Breast epithelium (tissue), 4 donors: ENCODE measurements around the gene SRPK1. TPM values are rescaled to one million over a fixed set of nuclear protein-coding genes. Genes with fewer than 3 reads are reported as not detected.

ENCODE experiments used
- DNase-seq, 2 donors: peaks; one replicate each; pipeline ENCODE4 v3.0.0-alpha.2; 2019; ENCODE audit warnings: low spot score in 2 of 2
- H3K27ac ChIP-seq, 2 donors: fragments of 200-600 bp; sonication (generic) in 1 of 2; one replicate each; pipeline ENCODE4 v1.5.1; 2016 to 2019; ENCODE audit warnings: mild to moderate bottlenecking in 1 of 2
- H3K27me3 ChIP-seq, 2 donors: fragments of 200-600 bp; sonication (generic) in 1 of 2; one replicate each; pipeline versions ENCODE4 v1.5.1 to v1.6.0; 2017 to 2019; ENCODE audit warnings: control low read depth in 1 of 2, mild to moderate bottlenecking in 1 of 2
- H3K36me3 ChIP-seq: fragments of 200-600 bp; one replicate; pipeline ENCODE4 v1.5.1; 2019
- H3K4me1 ChIP-seq, 2 donors: fragments of 200-600 bp; sonication (generic); one replicate each; pipeline ENCODE4 v1.5.1; 2016 to 2019; ENCODE audit warnings: control low read depth in 1 of 2
- H3K4me3 ChIP-seq, 3 donors: fragments of 200-600 bp; sonication (generic); 1 replicate in 2 of 3; 2 replicates in 1 of 3; pipeline ENCODE4 v1.5.1; 2016 to 2019; ENCODE audit warnings: mild to moderate bottlenecking in 3 of 3, moderate library complexity in 2 of 3
- H3K9me3 ChIP-seq, 2 donors: fragments of 200-600 bp; sonication (generic) in 1 of 2; one replicate each; pipeline ENCODE4 v1.5.1; 2016 to 2019; ENCODE audit warnings: control low read depth in 1 of 2
- CTCF ChIP-seq, 3 donors: fragments of 450-650 bp; IDR thresholded peaks; one replicate each; pipeline ENCODE4 v1.5.1; 2016 to 2017; ENCODE audit warnings: antibody characterized with exemption in 3 of 3, mild to moderate bottlenecking in 3 of 3, moderate library complexity in 3 of 3
- POLR2A ChIP-seq: fragments of 450-650 bp; IDR thresholded peaks from one replicate; pipeline ENCODE4 v1.6.1; 2016; ENCODE audit warnings: antibody characterized with exemption, mild to moderate bottlenecking, moderate library complexity
- POLR2AphosphoS5 ChIP-seq, 3 donors: sonication (generic); formaldehyde crosslinking; IDR thresholded peaks; one replicate each; pipeline ENCODE4 v1.6.1; 2017; ENCODE audit warnings: antibody characterized with exemption in 3 of 3
- intact Hi-C: fragments of 100-400 bp; cut with DNase I; formaldehyde crosslinking; loops from one replicate; pipeline ENCODE4 v1.15.1; 2023; ENCODE audit warnings: low total_unique reads
- total RNA-seq, 3 donors: library from RNA; depleted of rRNA; stranded (reverse); fragments of >200 nt; gene quantifications; one replicate each; pipeline ENCODE4 v1.1.0, GENCODE V29; 2016

SRPK1 gene
- total RNA-seq, 3 donors from 2014 or later = 29.1 to 77.7 (median 61.3) TPM

DNA sequence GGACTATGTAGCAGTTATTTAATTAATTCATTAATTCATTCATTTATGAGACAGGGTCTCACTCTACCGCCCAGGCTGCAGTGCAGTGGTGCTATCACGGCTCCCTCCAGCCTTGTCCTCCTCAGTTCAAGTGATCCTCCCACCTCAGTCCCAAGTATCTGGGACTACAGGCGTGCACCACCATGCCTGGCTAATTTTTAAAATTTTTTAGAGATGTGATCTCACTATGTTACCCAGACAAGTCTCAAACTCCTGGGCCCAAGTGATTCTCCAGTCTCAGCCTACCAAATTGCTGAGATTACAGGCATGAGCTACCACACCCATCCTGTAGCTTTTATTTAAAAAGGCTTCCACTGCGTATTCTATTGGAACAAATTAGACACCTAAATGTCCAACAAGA lies 23.4 kb downstream of the SRPK1 start:
- no peak overlapping the region for H3K4me3 ChIP-seq
- intact Hi-C loops = no loop called here
- TF ChIP-seq CTCF (IDR thresholded peaks at IDR 0.05) = no peak
- no peak for TF ChIP-seq POLR2A
- no peak for TF ChIP-seq POLR2AphosphoS5 (IDR thresholded peaks at IDR 0.05)
- no peaks in the 10 kb centered on the region for H3K9me3 ChIP-seq
- H3K36me3 ChIP-seq = no peaks in the 10 kb centered on the region
- DNase-seq = no peak
- no peaks in the 10 kb centered on the region for H3K27me3 ChIP-seq
- no peaks in the 10 kb centered on the region for H3K4me1 ChIP-seq
- no peak overlapping the region for H3K27ac ChIP-seq

DNA sequence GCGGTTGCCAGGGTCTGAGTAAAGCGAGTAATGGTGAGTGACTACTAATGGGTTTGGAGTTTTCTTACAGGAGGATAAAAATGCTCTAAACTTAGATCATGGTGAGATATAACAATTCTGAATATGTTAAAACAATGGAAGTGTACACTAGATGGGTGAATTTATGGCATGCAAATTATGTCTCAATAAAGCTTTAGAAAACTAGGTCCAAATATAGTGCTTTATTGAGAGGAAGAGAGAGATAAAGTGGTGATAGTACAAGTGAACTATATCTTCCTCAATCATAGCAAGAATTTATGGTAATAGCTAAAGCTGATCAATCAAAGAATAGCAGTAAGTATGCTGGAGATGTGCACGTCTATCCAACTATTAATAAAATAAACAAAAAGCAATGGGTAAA lies 23.9 kb downstream of the SRPK1 start:
- no peak for DNase-seq
- H3K27me3 ChIP-seq = no peaks in the 10 kb centered on the region
- H3K4me1 ChIP-seq = no peaks in the 10 kb centered on the region
- no peak overlapping the region for H3K4me3 ChIP-seq
- TF ChIP-seq POLR2A = no peak
- no peak for TF ChIP-seq POLR2AphosphoS5 (IDR thresholded peaks at IDR 0.05)
- no peak for TF ChIP-seq CTCF (IDR thresholded peaks at IDR 0.05)
- no peaks in the 10 kb centered on the region for H3K9me3 ChIP-seq
- H3K27ac ChIP-seq = no peak overlapping the region
- no peaks in the 10 kb centered on the region for H3K36me3 ChIP-seq
- intact Hi-C loops = no loop called here

- Histone ChIP-seq H3K9me3 (no peaks in the 10 kb centered on the region), H3K4me3 (no peak overlapping the region), H3K4me1 (no peaks in the 10 kb centered on the region), H3K27me3 (no peaks in the 10 kb centered on the region), H3K27ac (no peak overlapping the region), H3K36me3 (no peaks in the 10 kb centered on the region)
- intact Hi-C loops = no loop called here
- TF ChIP-seq POLR2A (no peak), POLR2AphosphoS5 (IDR thresholded peaks at IDR 0.05) (no peak), CTCF (IDR thresholded peaks at IDR 0.05) (no peak)
- DNase-seq = no peak
Measured at GRCh38 chr6:35896228-35896627, 24.7 kb downstream of the SRPK1 start.

DNA sequence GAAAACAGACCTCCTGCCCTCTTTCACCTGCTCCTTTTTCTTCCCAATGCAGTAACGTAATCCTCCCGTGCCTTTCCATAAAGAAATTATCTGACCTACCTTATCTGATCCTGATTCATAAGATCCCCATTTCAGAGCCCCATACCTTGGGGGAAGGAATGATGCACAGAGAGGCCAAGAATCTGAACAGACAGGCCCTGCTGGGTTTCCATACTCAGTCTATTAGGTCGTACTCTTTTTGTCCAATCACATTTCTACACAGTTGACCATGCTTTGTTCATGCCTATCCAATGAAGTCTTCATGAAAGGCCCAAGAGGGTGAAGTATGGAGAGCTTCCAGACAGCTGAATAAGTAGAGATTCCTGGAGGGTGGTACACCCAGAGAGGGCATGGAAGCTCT lies 25.3 kb downstream of the SRPK1 start:
- intact Hi-C loops = no loop called here
- no peak for TF ChIP-seq POLR2A
- TF ChIP-seq CTCF (IDR thresholded peaks at IDR 0.05) = no peak
- TF ChIP-seq POLR2AphosphoS5 (IDR thresholded peaks at IDR 0.05) = no peak
- Histone ChIP-seq H3K27me3 (no peaks in the 10 kb centered on the region), H3K36me3 (no peaks in the 10 kb centered on the region), H3K9me3 (no peaks in the 10 kb centered on the region), H3K27ac (no peak overlapping the region), H3K4me1 (no peaks in the 10 kb centered on the region), H3K4me3 (no peak overlapping the region)
- DNase-seq = no peak

GRCh38 chr6:35894776-35895175 lies 26.1 kb downstream of the SRPK1 start:
- no peaks in the 10 kb centered on the region for H3K27me3 ChIP-seq
- H3K4me3 ChIP-seq = no peak overlapping the region
- no peak overlapping the region for H3K27ac ChIP-seq
- H3K9me3 ChIP-seq = no peaks in the 10 kb centered on the region
- H3K4me1 ChIP-seq = no peaks in the 10 kb centered on the region
- H3K36me3 ChIP-seq = no peaks in the 10 kb centered on the region
- intact Hi-C loops = no loop called here
- TF ChIP-seq POLR2AphosphoS5 (IDR thresholded peaks at IDR 0.05) (no peak), CTCF (IDR thresholded peaks at IDR 0.05) (no peak), POLR2A (no peak)
- no peak for DNase-seq
